Smooth muscle cell of the brain vasculature (primary cell): ENCODE measurements around the gene BECN2.

Experiments used
- DNase-seq: peaks from one replicate; pipeline ENCODE4 v3.0.0-alpha.2; 2012; ENCODE audit warnings: low read depth, low spot score

The BECN2 gene

GRCh38 chr1:241957692-241958494 is at the start of gene BECN2:
TSS of gene BECN2 (plus strand) at chr1:241957767. CDS start at chr1:241957767, 0 bp downstream.
- DNase-seq = no peak

DNA sequence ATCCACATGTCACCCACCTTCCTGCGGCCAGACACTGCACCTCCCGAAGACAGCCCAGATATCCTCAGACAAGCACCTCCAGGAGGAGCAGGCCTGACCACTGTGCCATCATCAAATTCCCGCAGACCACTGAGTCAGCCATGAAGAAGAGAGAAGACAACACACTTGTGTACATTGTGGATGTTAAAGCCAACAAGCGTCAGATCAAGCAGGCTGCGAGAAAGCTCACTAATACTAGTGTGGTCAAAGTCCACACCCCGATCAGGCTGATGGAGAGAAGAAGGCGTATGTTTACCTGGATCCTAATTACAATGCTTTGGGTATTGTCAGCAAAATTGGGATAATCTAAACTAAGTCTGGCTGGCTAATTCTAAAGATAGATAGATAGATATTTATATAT is 41.4 kb upstream of the BECN2 start:
- no peak for DNase-seq

DNA sequence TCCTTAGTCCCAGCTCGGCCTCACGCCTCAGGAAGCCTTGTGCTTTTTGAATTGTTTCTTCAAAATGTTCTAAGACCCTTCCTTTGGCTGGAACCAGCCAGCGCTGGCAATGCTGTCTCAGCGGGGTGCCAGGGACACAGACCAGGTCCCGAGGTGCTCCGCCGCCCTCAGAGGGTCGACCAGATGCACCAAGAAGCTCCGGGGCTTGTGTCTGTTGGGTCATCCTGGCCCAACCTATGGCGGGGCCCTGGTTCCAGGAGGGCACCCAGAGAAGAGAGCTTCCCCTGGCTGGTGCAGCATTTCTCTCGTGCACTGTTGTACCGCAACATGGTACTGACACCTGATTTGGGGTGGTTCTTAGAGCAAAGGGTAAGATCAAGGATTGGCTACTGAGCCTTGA is 40.1 kb upstream of the BECN2 start:
- no peak for DNase-seq

DNA sequence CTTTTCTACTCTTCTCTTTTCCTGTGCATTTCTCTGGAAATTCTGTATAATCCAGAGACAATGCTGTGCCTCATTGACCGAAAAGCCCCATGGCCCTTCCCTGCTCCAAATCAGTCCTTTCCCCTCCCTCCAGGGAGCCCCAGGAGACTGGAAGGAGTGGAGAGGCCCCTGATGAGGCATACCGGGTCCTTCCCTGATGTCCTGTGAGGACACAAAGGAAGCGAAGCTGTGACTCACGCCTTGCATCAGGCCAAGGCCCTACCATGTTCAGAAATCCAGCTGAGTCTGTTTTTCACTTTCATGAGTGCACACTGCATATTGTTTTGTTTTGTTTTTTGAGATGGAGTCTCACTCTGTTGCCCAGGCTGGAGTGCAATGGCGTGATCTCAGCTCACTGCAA is 38.7 kb upstream of the BECN2 start:
- DNase-seq = peak; percentile 32

GRCh38 chr1:241924080-241924808 is 33.3 kb upstream of the BECN2 start:
- no peak for DNase-seq

- no peak for DNase-seq
Observed at GRCh38 chr1:241926141-241926540, 31.4 kb upstream of the BECN2 start.

- no peak for DNase-seq
Observed at GRCh38 chr1:241927321-241927720, 30.2 kb upstream of the BECN2 start.

DNA sequence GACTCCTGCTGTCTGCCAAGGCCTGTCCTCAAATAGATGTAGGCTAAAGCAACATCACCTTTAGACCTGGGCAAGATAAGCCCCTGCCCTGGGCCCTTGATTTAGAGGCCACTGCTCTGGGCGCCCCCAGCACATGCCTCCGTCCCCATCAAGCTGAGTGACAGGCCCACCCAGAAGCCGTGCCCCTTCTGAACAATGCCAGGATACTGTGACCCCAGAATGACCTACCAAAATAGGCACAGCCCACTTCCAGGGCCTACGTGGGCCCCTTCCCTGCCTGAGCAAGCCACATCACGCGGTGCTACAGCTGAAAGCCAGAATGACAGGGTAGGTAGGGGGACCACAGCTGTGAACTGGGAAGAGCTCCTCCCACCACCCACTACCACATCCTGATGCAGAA is 24.7 kb upstream of the BECN2 start:
- no peak for DNase-seq

DNA sequence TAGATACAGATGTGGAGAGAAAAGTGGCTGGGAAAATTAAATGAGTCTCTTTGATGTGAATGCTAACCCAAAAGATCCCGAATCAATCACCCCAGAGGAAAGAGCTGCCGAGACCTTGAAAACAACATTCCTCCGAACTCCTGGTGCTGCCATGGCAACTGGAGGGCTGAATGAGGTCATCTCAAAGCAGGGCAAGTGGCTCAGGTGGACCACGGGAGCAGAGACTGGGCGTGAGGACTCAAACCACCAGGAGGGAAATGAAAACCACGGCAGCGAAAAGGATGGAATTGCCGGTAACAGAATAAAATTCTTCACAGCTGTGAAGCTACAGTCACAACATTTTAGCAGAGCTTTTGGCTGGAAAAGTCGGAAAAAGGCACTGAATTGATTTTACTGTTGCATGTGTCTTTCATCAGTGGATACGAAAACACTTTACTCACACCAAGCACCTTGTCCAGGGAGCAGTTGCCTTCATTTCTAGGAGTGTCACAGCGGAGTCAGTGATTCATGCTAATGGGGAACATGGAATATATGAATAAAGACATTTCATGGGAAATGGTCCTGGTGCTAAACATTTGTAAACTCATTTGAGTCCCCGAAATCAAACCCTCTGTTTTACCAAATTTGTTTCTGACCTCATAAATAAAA is 23.2 kb upstream of the BECN2 start:
- no peak for DNase-seq

GRCh38 chr1:241934866-241935265 is 22.7 kb upstream of the BECN2 start:
- no peak for DNase-seq

DNA sequence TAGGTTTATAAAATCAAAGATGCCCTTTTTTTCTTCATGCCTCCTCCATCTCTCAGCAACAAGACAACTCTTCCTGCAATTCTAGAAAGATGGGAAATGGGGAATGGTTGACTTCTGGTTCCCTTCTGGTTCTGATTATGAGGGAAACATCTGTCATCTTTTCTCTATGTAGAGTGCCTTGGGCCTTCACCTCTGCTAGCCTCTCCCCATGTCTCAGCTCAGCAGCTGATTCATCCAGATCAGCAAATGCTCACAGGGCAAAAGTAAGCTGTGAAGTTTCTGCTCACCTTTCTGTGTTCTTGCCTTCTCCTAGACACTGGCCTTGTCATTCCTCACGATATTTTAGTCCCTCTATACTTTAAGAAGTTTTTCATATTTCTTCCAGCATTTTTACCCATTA is 17.8 kb upstream of the BECN2 start:
- DNase-seq = no peak

GRCh38 chr1:241942738-241943137 is 14.8 kb upstream of the BECN2 start:
- DNase-seq = no peak

DNA sequence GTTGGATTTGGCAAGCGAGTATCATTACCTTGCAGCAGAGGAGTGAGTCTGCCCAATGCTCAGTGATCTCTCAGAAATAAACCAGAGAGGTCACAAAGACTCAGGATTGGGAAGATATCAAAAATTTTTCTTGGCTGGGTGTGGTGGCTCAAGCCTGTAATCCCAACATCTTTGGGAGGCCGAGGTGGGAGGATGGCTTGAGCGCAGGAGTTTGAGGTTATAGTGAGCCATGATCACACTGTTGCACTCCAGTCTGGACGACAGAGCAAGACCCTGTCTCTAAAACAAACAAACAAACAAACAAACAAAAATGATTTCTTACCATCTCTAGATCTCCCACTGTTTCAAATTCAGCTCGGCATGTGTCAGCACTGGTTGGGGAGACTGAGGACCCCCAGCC is 13.3 kb upstream of the BECN2 start:
- DNase-seq = no peak

- DNase-seq = no peak
Observed at GRCh38 chr1:241947354-241947753, 10.2 kb upstream of the BECN2 start.

GRCh38 chr1:241950390-241950789 is 7.2 kb upstream of the BECN2 start:
- no peak for DNase-seq

- DNase-seq = no peak
Observed at GRCh38 chr1:241962153-241962552, 4.6 kb downstream of the BECN2 start.

GRCh38 chr1:241963722-241964121 is 6.2 kb downstream of the BECN2 start:
- no peak for DNase-seq

- DNase-seq = no peak
Observed at GRCh38 chr1:241964550-241965282, 7.1 kb downstream of the BECN2 start.

DNA sequence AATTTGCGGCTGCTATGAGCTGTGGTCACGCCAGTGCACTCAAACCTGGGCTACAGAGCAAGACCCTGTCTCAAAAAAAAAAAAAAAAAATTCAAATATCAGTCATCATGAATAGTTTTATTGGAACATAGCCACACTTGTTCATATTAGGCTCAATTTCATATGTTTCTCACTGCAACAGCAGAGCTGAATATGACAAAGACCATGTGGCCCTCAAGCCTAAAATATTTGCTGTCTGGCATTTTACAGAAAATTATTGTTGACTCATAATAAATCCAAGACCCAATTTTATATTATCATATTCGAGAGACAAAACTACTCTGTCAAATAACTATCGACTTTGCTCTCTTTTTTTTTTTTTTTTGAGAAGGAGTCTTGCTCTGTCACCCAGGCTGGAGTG is 11.0 kb downstream of the BECN2 start:
- DNase-seq = no peak

DNA sequence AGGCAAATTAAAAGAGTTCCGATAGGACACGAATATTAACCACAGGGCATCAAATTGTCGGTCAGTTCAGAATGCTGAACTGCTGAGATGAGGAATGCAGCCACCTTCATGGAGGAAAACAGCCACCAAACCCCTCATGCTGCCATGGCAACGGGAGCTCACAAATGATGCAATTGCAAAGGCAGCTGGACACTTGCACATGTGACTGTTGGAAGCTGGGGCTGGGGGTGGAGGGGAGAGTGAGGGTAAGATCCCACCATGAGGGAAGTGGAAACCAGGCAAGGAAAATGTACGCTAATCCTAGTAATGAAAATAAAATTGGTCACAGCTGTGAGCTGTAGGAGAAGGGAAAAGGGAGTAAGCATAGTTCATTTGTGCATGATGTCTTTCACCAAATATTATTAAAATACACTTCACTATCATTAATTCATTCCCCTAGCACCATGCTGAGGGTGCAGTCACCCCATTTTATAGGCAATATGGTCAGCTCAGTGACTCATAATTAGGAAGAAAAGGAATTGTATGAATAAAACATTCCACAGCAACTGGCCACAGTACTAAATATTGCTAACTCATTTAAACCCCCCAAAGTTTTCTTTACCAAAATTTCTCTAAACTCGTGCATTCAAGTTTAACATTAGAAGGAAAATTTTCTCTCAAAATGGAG is 15.3 kb downstream of the BECN2 start:
- DNase-seq = no peak

DNA sequence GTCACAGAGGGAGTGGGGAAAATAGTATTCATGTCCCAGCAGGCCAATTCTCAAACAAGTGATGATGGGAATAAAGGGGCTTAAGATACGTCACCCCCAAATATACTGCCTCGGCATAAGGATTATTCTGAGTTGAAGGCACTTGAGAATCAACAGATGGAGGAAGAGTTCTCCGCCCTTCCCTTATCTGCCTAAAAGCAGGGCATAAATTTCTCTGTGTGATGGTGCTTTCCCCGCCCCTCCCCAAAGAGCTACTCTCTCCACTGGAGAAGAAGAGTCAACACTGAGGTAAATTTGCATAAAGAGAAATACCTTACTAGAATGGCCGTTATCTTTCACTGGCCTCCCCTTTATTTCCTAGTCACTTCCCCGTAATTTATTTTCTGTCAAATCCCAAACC is 18.7 kb downstream of the BECN2 start:
- DNase-seq = no peak
